Esophagus squamous epithelium (tissue), 4 donors: ENCODE results near the gene PIK3R5.

Experiments used
- POLR2A ChIP-seq, 4 donors: fragments of 450-650 bp; IDR thresholded peaks; one replicate each; pipeline ENCODE4 v1.6.1; 2017; ENCODE audit warnings: antibody characterized with exemption in 4 of 4, mild to moderate bottlenecking in 4 of 4, moderate library complexity in 3 of 4
- TF ChIP-seq, protein P1 (sequence below), 6 experiments: fragments of 450-650 bp in 4 of 6; fragments of 200-600 bp in 2 of 6; sonication (generic) in 2 of 6; IDR thresholded peaks; one replicate each; pipeline ENCODE4 v1.5.1; 2016 to 2019; ENCODE audit warnings: antibody characterized with exemption in 6 of 6, mild to moderate bottlenecking in 4 of 6, moderate library complexity in 4 of 6

DNA sequence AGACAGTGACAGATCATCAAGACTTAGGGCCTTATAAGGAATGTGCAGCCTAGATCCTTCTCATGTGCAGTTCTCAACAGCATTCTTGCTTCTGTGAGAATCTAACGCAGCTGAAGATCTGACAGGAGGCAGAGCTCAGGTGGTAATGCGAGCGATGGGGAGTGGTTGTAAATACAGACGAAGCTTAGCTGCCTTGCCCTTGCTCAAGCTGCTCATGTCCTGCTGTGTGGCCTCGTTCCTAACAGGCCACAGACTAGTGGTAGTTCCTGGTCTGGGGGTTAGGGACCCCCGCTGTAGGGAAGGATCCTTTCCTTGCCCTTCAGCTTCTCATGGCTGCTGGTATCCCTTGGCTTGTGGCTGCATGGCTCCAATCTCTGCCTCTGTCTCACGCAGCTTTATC is 45.5 kb upstream of the PIK3R5 start:
- no peak for TF ChIP-seq POLR2A (IDR thresholded peaks at IDR 0.05)
- TF ChIP-seq, protein P1, sequence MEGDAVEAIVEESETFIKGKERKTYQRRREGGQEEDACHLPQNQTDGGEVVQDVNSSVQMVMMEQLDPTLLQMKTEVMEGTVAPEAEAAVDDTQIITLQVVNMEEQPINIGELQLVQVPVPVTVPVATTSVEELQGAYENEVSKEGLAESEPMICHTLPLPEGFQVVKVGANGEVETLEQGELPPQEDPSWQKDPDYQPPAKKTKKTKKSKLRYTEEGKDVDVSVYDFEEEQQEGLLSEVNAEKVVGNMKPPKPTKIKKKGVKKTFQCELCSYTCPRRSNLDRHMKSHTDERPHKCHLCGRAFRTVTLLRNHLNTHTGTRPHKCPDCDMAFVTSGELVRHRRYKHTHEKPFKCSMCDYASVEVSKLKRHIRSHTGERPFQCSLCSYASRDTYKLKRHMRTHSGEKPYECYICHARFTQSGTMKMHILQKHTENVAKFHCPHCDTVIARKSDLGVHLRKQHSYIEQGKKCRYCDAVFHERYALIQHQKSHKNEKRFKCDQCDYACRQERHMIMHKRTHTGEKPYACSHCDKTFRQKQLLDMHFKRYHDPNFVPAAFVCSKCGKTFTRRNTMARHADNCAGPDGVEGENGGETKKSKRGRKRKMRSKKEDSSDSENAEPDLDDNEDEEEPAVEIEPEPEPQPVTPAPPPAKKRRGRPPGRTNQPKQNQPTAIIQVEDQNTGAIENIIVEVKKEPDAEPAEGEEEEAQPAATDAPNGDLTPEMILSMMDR (IDR thresholded peaks at IDR 0.05), result no peak
